Brain microvascular endothelial cell (primary cell): ENCODE measurements around the gene S100B.

ENCODE experiments used
- DNase-seq: peaks from one replicate; pipeline ENCODE4 v3.0.0-alpha.2; 2020
- H3K27ac ChIP-seq: fragments of 250-450 bp; sonication (Bioruptor Pico); 2 replicates; pipeline ENCODE4 v1.5.1; 2020; ENCODE audit warnings: mild to moderate bottlenecking, moderate library complexity
- H3K27me3 ChIP-seq: fragments of 250-450 bp; sonication (Bioruptor Pico); replicated peaks from 2 replicates; pipeline ENCODE4 v1.5.1; 2020; ENCODE audit warnings: mild to moderate bottlenecking
- H3K36me3 ChIP-seq: fragments of 250-450 bp; sonication (Bioruptor Pico); replicated peaks from 2 replicates; pipeline ENCODE4 v1.5.1; 2020; ENCODE audit warnings: mild to moderate bottlenecking
- H3K4me3 ChIP-seq: 2 replicates; pipeline ENCODE4 v1.5.1; 2011; ENCODE audit warnings: low read depth, mild to moderate bottlenecking, control low read depth, low read length, moderate library complexity
- in situ Hi-C: cut with HindIII; loops from 2 replicates; pipeline ENCODE4 v1.10.0; 2017; ENCODE audit warnings: low sequenced_read_pairs, low pct_ligation_motif_present
- TF ChIP-seq, protein P1 (sequence below): IDR thresholded peaks from 2 replicates; pipeline ENCODE4 v1.5.1; 2011; ENCODE audit warnings: low read depth, mild to moderate bottlenecking, moderate library complexity, low read length, control low read depth, inconsistent platforms; ENCODE audit errors: missing control alignments

Gene S100B

DNA sequence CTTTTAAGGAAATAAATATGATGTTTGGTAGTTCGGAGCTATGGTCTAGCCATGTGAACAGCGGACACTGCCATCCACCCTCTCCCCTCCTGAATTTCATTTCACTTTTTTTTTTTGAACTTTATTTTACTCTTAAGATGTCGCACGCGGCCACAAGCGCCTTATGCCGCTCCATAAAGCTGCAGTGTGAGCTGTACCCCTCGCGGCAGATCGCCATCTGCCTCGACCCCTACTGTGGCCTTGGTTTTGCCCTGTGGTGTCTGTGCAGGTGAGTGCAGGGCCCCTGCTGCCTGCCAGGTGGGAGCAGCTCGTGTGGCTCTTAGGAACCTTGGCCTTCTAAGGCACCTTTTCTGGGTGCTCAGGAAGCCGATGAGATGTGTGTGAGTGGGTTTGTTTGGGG is 48.1 kb downstream of the S100B start:
- TF ChIP-seq, protein P1, sequence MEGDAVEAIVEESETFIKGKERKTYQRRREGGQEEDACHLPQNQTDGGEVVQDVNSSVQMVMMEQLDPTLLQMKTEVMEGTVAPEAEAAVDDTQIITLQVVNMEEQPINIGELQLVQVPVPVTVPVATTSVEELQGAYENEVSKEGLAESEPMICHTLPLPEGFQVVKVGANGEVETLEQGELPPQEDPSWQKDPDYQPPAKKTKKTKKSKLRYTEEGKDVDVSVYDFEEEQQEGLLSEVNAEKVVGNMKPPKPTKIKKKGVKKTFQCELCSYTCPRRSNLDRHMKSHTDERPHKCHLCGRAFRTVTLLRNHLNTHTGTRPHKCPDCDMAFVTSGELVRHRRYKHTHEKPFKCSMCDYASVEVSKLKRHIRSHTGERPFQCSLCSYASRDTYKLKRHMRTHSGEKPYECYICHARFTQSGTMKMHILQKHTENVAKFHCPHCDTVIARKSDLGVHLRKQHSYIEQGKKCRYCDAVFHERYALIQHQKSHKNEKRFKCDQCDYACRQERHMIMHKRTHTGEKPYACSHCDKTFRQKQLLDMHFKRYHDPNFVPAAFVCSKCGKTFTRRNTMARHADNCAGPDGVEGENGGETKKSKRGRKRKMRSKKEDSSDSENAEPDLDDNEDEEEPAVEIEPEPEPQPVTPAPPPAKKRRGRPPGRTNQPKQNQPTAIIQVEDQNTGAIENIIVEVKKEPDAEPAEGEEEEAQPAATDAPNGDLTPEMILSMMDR, result no peak
- in situ Hi-C loops, result no loop called here
- DNase-seq, result no peak
- no peak overlapping the region for H3K27ac ChIP-seq
- H3K4me3 ChIP-seq, result no peak overlapping the region
- no peaks in the 10 kb centered on the region for H3K27me3 ChIP-seq
- peaks cover 60% of the 10 kb centered on the region for H3K36me3 ChIP-seq

DNA sequence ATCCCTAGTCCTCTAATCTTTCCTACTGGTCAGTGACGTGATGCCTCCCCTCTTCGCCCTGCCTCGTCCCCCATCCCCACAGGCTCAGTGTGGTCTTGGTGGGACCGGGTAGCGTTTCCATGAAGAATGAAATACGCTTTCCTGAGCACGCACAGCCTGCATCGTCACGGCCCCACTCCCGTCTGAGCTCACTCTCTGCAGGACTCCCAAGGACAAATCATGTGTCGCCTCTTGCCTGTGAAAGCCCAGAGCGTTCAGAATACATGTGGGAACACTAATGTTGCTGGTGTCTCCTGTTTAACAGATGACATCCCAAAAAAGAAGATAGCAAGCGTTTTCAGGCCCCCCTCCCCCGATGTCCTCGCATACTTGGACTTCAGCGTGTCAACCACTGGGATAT is 49.2 kb downstream of the S100B start:
- in situ Hi-C loops, result no loop called here
- no peak for DNase-seq
- Histone ChIP-seq H3K4me3 (no peak overlapping the region), H3K27ac (no peak overlapping the region), H3K27me3 (no peaks in the 10 kb centered on the region), H3K36me3 (peaks cover 56% of the 10 kb centered on the region)
- TF ChIP-seq, protein P1, result no peak

DNA sequence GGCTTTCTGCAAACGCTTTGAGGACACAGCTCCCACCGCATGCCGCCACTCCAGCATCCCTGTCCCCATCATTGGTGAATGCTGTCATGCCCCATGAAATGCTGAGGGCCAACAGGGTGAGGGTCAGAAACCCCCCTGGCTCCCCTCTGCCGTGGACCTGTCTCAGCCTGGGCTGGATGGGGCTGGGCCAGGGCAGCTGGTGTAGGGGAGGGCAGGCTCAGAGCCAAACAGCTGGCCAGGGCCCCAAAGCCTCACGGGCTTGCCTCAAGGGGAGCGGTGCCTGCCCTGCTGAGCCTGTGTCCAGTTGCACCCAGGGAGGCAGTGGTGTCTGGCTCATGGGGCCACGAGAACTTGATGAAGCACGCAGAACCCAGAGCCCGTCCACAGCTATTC is 49.7 kb downstream of the S100B start:
- Histone ChIP-seq H3K27me3 (no peaks in the 10 kb centered on the region), H3K36me3 (peaks cover 58% of the 10 kb centered on the region), H3K4me3 (no peak overlapping the region), H3K27ac (no peak overlapping the region)
- DNase-seq, result no peak
- TF ChIP-seq, protein P1, result no peak
- in situ Hi-C loops, result no loop called here

DNA sequence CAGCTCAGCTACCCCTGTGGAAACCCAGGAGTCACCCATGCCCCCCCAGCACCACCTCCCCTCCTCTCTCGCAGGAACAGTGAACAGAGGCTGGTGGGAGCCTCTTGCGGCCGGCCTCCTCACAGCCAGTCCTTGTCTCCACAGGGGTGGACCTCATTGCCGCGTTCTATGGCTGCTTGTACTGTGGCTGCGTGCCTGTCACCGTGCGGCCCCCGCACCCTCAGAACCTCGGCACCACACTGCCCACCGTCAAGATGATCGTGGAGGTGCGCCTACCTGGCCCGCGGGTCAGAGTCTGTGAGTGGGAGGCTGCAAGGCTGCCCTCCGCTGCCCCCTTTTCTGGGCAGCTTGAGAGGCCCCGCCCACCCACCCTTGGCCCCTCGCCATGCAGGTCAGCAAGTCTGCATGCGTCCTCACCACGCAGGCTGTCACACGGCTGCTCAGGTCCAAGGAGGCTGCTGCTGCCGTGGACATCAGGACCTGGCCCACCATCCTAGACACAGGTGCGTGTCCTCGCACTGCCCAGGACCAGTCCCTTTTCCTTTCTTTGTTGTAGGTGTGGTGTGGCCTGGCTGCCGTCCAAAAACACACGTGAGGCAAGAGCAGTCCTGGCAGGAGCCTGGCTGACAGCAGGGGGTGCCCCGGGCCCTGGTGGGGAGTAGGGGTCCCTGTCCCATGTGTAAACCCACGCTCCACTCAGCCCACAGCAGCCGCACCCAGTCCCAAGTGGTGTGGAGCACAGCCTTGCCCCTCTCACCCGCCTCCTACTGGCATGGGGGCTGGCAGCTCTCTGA is 50.3 kb downstream of the S100B start:
- DNase-seq, result no peak
- no peak overlapping the region for H3K27ac ChIP-seq
- no peak overlapping the region for H3K4me3 ChIP-seq
- H3K27me3 ChIP-seq, result no peaks in the 10 kb centered on the region
- TF ChIP-seq, protein P1, result no peak
- in situ Hi-C loops, result no loop called here
- peaks cover 62% of the 10 kb centered on the region for H3K36me3 ChIP-seq

DNA sequence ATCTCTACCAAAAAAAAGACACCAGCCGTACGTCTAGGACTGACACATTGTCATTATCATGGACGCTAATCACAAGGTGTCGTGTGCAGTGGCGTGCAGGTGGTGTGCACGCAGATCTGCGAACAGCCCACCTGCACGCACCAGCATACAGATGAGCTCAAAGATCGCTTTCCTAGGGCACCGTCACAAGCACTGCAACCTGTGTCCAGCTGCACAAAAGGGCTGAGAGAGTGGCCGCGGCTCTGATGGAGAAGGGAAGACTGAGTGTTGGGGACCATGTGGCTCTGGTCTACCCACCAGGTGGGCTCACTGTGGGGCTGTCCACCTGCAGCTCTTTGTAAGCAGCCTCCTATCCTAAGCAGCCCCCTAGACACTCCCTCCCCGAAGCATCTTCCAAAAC is 50.9 kb downstream of the S100B start:
- no peaks in the 10 kb centered on the region for H3K27me3 ChIP-seq
- DNase-seq, result no peak
- TF ChIP-seq, protein P1, result no peak
- no peak overlapping the region for H3K27ac ChIP-seq
- H3K36me3 ChIP-seq, result peaks cover 60% of the 10 kb centered on the region
- H3K4me3 ChIP-seq, result no peak overlapping the region
- in situ Hi-C loops, result no loop called here
